Measurements from ENCODE around the gene VWA8. TPM values are rescaled to one million over a fixed set of nuclear protein-coding genes. Genes with fewer than 3 reads are reported as not detected.

VWA8 gene
- total and polyA plus RNA-seq, 2 of the 8 experiments (the other 6 are each of a cell fraction or from before 2014, with no cell fraction given), result 5.9 to 19.6 TPM

- TF ChIP-seq EP300 (IDR thresholded peaks at IDR 0.05; ENCODE audit: borderline replicate concordance in 1 of 2, low read depth in 2 of 2, low read length in 2 of 2) (no peak), RNF2 (IDR thresholded peaks at IDR 0.05; ENCODE audit: borderline replicate concordance, low read depth, low read length, missing control alignments, poor library complexity, severe bottlenecking) (no peak)
These were observed 175.3 kb downstream of the VWA8 start (continued) for GRCh38 chr13:41785402-41786172.
